CD4-positive, alpha-beta T cell treated with Interleukin-12 subunit alpha and Interleukin-12 subunit beta, for 1 hour (primary cell): ENCODE measurements around the gene IPPK.

Experiments
- DNase-seq: peaks from one replicate; pipeline ENCODE4 v3.0.0-alpha.2; 2020

The IPPK gene

GRCh38 chr9:92656537-92656925, 13.4 kb downstream of the IPPK start:
- no peak for DNase-seq

GRCh38 chr9:92655896-92656536, 13.9 kb downstream of the IPPK start:
- no peak for DNase-seq

- DNase-seq, result no peak
These were observed 14.6 kb downstream of the IPPK start for GRCh38 chr9:92655366-92655765.

GRCh38 chr9:92654481-92655301, 15.2 kb downstream of the IPPK start:
- no peak for DNase-seq

GRCh38 chr9:92652461-92652860, 17.5 kb downstream of the IPPK start:
- DNase-seq, result no peak

GRCh38 chr9:92650839-92651621, 18.9 kb downstream of the IPPK start:
- no peak for DNase-seq

- DNase-seq, result no peak
These were observed 19.6 kb downstream of the IPPK start for GRCh38 chr9:92650296-92650695.

- DNase-seq, result no peak
These were observed 20.9 kb downstream of the IPPK start for GRCh38 chr9:92649007-92649406.

- no peak for DNase-seq
These were observed 21.4 kb downstream of the IPPK start for GRCh38 chr9:92648474-92648971.

GRCh38 chr9:92647671-92648473, 22.1 kb downstream of the IPPK start:
- no peak for DNase-seq

- no peak for DNase-seq
These were observed 24.9 kb downstream of the IPPK start for GRCh38 chr9:92645041-92645440.

- DNase-seq, result no peak
These were observed 25.7 kb downstream of the IPPK start for GRCh38 chr9:92644278-92644677.

GRCh38 chr9:92642564-92642963, 27.4 kb downstream of the IPPK start:
- no peak for DNase-seq

- no peak for DNase-seq
These were observed 27.9 kb downstream of the IPPK start for GRCh38 chr9:92642041-92642451.

GRCh38 chr9:92641092-92641809, 28.7 kb downstream of the IPPK start:
- DNase-seq, result no peak

- DNase-seq, result no peak
These were observed 29.4 kb downstream of the IPPK start for GRCh38 chr9:92640398-92641091.

- no peak for DNase-seq
These were observed 30.1 kb downstream of the IPPK start for GRCh38 chr9:92639791-92640271.

- no peak for DNase-seq
These were observed 30.8 kb downstream of the IPPK start for GRCh38 chr9:92639124-92639523.

GRCh38 chr9:92638621-92639101, 31.3 kb downstream of the IPPK start:
- DNase-seq, result no peak

GRCh38 chr9:92637886-92638620, 31.9 kb downstream of the IPPK start:
- no peak for DNase-seq
